ENCODE results near the gene CA11.

DNA sequence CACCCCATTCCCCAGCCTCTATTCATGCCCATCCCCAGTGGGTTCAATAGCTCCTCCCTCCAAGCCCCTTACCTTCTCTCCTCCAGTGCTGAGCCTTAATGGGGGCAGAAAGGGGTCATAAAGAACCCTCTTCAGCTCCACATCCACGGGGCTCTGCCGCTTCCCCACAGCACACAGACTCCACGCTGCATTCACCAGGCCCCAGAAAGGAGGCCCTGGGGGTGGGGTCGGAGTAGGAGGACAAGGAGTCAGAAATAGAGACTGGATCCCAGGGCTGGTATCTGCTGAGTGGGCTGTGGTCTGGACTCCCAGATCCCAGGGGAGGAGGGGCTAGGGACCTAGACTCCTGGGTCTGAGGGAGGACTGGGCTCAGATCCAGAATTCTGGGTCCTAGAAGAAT, 1.6 kb downstream of the CA11 start:
- TF ChIP-seq EP300 (IDR thresholded peaks at IDR 0.05; ENCODE audit: borderline replicate concordance in 1 of 2, low read depth in 2 of 2, low read length in 2 of 2) (no peak), EZH2 (IDR thresholded peaks at IDR 0.05; ENCODE audit: low read depth, low read length, severe bottlenecking) (no peak), CHD1 (IDR thresholded peaks at IDR 0.05; ENCODE audit: low read depth, low read length) (no peak), NRF1 (IDR thresholded peaks at IDR 0.05; ENCODE audit: low read depth, low read length) (no peak), POU5F1 (IDR thresholded peaks at IDR 0.05; ENCODE audit: low read depth, low read length) (no peak)
- TF ChIP-seq, protein P1, sequence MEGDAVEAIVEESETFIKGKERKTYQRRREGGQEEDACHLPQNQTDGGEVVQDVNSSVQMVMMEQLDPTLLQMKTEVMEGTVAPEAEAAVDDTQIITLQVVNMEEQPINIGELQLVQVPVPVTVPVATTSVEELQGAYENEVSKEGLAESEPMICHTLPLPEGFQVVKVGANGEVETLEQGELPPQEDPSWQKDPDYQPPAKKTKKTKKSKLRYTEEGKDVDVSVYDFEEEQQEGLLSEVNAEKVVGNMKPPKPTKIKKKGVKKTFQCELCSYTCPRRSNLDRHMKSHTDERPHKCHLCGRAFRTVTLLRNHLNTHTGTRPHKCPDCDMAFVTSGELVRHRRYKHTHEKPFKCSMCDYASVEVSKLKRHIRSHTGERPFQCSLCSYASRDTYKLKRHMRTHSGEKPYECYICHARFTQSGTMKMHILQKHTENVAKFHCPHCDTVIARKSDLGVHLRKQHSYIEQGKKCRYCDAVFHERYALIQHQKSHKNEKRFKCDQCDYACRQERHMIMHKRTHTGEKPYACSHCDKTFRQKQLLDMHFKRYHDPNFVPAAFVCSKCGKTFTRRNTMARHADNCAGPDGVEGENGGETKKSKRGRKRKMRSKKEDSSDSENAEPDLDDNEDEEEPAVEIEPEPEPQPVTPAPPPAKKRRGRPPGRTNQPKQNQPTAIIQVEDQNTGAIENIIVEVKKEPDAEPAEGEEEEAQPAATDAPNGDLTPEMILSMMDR (IDR thresholded peaks at IDR 0.05; ENCODE audit: control extremely low read depth in 1 of 3, insufficient read depth in 1 of 3, low read depth in 1 of 3, low read length in 3 of 3): no peak
- TF ChIP-seq, protein P2, sequence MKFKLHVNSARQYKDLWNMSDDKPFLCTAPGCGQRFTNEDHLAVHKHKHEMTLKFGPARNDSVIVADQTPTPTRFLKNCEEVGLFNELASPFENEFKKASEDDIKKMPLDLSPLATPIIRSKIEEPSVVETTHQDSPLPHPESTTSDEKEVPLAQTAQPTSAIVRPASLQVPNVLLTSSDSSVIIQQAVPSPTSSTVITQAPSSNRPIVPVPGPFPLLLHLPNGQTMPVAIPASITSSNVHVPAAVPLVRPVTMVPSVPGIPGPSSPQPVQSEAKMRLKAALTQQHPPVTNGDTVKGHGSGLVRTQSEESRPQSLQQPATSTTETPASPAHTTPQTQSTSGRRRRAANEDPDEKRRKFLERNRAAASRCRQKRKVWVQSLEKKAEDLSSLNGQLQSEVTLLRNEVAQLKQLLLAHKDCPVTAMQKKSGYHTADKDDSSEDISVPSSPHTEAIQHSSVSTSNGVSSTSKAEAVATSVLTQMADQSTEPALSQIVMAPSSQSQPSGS (IDR thresholded peaks at IDR 0.05; ENCODE audit: low read length): no peak
- TF ChIP-seq, protein P3, sequence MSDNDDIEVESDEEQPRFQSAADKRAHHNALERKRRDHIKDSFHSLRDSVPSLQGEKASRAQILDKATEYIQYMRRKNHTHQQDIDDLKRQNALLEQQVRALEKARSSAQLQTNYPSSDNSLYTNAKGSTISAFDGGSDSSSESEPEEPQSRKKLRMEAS (IDR thresholded peaks at IDR 0.05): no peak

Measured in H1 (cell line).